GM19463 (cell line): ENCODE measurements around the gene TANGO2.

Source experiments
- ATAC-seq: cut with Tn5 transposase; IDR thresholded peaks from one replicate; pipeline ENCODE4 v1.9.1; 2021; ENCODE audit warnings: mild to moderate bottlenecking, moderate library complexity; ENCODE audit not compliant: unreplicated experiment

The TANGO2 gene, protein sequence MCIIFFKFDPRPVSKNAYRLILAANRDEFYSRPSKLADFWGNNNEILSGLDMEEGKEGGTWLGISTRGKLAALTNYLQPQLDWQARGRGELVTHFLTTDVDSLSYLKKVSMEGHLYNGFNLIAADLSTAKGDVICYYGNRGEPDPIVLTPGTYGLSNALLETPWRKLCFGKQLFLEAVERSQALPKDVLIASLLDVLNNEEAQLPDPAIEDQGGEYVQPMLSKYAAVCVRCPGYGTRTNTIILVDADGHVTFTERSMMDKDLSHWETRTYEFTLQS

DNA sequence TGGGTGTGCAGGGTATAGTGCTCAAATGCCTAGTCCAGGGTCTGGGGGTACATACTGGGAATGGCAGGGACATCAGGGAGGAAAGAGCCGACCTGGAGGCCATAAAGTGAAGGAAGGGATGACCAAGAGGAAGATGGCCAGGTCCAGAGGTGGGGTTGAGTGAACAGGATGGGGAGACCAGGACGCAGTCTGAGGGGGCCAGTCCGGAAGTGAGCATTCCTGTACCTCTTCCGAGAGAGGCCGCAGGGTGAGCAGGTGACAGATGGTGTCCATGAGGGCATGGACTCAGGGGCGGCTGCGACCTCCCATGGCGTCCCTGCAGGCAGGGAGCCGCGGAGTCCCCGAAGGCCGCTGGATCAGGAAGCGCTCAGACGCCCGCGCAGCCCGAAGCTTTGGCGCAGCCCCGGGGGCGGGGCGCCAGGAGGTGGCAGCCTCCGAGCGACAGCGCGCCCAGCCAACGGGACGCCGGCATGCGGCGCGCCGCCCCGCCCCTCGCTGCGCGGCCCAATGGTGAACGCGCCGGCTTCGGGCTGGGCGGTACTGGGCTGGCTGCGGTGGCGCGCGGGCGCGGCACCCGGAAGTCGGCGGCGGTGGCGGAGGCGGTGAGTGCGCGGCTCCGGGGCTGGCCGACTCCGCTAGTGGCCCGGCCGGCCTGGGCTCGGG, at the start of gene TANGO2:
TANGO2 (plus strand) TSS at position 578 of the 663 bp plus-strand sequence. CDS start 15,689 bp downstream, outside the sequence.
- peak; percentile 81 for ATAC-seq

DNA sequence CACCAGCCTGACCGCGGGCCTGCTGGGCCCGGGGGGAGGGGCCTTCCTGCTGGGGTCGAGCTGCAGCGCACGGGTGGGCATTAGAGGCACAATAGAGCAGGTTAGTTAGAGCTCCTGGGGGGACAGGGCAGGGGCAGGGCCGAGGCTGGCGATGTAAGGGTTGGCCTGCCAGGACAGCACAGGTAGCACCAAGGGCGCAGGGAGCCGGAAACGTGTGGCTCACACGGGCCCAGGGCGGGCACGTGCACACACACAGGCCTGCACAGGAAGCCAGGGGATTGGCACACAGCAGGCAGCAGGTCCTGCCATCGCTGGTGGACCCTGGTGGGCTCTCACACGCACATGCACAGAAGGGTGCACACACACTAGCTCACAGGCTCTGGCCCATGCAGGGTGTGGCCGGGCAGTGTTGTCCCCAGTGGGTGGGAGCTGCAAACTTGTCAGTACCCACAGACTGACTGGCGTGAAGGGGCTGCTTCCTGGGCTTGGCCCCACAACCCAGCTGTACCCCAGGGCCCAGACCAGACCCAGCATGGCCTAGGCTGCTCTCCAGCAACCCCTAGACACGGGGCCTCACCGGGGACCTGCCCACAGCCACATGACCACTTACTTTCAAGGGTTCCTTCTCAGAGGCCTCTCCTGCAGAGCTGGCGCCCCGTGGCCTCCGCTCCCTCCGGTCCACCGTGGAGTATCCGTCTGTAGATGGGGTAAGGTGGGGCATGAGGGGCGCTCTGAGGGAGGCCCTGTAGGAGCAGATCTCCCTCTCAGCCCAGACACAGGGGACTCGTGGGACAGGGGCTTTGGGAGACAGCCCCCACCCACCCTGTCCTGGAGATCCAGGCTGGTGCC, 49.4 kb upstream of the TANGO2 start:
- no peak for ATAC-seq

DNA sequence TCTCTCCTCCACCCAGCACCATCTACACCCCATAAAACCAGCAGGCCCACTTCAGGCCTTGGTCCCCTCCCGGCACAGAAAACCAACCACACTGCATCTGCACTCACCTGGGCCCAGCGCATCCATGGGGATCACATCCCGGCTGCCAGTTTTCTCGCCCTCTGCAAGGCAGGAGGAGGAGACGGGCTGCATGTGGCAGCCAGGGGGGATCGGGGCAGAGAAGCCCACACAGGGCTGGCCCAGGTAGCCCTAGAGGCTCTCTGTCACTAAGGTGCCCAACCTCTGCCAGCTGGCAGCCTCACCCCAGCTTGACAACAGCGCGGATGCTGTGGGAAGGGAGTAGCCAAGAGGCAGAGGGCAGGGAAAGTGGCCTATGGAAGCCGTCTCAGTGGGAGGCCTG, 48.7 kb upstream of the TANGO2 start:
- no peak for ATAC-seq

DNA sequence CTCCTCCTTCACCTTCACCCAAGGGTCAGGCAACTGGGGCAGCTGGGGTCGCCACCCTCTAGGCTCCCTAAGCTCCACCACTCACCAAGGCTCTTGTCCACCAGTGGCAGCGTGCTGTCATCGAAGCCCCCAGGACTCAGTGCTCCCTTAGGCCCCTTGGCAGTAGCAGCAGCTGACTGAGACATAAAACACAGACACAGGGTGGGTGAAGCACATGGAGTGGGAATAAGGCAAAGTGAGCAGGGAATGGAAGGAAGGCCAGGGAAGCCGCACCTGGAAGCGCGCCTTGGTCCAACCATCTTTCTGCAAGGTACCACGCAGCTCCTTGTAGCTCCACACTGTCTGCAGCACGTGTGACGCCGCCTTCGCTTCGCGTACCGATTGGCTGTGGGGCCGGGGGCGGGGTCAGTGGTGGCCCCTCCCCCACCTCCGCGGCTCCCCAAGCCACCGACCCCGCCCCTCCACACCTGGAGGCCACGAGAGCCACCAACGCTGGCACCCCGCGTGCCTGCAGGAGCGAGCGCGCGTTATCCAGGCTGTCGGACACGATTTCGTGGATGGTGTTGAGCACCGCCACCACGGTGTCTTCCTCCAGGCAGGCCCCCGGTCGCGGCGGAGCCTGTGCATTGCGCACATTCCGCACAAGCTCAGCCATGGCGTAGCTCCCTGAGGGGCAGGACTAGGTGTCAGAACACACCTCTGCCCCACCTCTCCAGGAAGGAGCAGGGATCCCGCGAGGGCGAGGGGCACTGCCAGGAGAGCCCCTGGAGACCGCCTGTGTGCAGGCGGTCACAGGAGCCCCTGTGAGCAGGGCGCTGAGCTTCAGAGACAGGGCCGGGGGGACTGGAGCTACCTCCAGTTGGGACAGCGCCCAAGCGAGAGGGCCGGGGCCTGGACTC, 48.0 kb upstream of the TANGO2 start:
- ATAC-seq, result no peak

DNA sequence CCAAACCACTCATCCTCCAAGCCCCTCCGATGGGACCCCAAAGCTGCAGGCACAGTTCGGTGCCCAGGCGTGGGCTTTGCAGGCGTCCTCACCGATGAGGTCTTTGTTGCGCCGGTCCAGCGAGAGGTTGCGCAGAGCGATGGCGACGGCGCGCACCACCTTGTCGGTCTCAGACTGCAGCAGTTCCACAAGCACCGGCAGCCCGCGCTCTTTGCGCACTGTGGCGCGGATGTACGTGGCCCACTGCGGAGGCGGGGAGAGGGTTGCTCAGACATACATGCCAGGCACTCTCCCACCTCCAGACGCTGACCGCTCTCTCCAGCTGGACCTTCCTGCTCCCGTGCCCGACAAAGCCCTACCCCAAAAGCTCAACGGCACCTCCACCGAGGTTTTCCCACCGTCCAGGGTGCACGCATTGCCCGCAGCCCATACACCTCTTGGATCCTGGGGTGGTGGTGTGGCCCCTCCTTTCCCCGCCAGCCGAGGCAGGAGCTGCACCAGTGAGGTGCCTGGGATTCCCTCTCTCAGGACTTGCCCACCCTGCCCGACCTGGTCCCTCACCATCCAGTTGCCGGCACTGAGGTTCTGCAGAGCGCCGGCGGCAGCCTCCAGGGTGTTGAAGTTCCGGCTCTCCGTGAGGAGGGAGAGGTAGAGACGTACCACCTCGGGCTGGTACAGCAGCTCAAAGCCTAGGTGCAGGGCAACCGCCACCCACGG, 47.2 kb upstream of the TANGO2 start:
- ATAC-seq, result no peak

DNA sequence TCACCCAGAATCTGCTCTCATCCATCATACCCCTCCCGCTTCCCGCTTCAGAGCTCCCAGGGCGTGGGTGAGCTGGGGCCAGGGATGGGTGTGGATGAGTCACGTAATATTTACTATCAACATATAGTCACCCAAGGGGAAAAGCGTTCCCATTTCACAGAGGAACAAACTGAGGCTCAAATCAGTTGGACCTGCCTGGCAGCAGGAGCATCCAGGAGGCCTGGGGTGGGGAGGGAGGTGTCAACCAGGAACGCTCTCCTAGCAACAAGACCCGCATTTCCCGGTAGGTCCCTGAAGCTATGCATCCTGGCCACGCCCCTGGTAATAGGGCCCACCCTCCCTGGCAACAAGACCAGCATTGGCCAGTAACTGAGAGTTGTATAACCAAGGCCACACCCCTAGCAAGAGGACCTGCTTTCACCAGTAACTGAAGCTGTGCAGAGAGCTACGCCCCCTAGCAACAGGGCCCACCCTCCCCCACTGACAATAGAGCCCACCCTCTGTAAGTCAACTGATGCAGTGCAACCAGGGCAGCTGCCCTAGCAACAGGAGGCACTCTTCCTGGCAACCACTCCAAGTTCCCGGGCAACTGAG, 46.5 kb upstream of the TANGO2 start:
- no peak for ATAC-seq

DNA sequence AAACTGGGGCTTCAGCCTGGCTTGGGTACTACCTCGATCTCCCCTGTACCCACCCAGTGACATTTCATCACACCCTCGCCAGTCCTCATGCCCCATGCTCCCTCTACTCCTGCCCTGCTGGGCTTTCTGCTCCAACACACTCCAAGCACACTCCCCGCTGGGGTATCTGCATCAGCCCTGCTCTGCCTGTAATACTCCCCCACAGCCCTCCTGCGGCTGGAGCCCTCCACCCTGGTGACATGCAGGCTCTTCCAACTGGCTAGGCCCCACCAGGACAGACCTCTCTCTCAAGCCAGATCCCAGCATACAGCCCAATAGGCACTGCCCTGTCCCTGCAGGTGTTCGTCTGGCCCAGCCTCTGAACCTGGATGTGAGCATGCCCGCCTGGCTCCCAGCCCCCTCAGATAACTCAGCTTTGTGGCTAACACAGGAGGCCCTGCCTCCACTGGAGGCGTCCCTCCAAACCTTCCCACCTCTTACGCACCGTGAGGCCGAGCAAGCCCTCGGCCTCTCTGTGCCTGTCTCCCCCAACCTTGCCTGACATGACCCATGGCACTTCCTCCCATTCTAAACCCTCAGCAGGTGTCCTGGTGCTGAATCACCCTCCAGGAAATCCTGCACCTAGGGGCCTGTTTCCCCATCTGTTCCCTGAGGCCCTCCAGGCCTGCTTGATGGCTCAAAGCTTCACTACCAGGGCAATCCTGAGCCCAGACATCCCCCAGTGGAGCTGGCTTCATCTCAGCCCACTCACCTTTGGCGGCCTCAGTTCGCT, 45.8 kb upstream of the TANGO2 start:
- ATAC-seq, result no peak

DNA sequence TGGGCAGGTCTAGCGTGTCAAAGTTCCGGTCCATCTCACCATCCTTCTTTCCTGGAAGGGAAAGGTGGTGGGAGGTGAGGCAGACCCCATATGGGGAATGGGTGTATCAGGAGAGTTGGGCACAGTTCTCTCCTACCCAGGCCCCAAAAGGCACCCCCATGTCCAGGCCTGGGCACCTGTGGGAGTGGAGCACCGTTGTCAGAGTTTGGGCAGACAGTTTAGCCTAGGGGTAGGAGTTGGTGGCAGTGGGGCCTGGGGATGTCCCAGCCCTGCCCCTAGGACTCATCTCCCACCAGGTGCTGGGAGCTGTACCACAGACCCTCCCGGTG, 45.2 kb upstream of the TANGO2 start:
- no peak for ATAC-seq

DNA sequence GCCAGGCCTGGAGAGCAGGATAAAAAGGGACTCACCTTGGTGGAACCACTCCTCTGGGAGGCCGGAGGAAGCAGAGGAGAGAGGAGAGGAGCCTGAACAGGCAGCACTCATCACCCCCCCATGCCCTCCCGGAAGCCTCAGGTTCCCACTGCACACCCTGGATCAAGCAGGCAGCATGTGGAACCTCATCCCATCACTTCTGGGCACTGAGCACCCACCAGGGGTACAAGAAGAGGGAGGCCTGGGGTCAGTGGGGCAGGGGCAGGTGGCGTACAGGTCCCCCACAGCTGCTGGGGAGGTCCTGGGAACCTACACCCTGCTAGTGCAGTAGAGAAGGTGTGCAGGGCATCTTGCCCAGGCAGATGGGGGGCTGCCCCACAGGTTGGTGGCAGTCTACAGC, 44.2 kb upstream of the TANGO2 start:
- no peak for ATAC-seq

DNA sequence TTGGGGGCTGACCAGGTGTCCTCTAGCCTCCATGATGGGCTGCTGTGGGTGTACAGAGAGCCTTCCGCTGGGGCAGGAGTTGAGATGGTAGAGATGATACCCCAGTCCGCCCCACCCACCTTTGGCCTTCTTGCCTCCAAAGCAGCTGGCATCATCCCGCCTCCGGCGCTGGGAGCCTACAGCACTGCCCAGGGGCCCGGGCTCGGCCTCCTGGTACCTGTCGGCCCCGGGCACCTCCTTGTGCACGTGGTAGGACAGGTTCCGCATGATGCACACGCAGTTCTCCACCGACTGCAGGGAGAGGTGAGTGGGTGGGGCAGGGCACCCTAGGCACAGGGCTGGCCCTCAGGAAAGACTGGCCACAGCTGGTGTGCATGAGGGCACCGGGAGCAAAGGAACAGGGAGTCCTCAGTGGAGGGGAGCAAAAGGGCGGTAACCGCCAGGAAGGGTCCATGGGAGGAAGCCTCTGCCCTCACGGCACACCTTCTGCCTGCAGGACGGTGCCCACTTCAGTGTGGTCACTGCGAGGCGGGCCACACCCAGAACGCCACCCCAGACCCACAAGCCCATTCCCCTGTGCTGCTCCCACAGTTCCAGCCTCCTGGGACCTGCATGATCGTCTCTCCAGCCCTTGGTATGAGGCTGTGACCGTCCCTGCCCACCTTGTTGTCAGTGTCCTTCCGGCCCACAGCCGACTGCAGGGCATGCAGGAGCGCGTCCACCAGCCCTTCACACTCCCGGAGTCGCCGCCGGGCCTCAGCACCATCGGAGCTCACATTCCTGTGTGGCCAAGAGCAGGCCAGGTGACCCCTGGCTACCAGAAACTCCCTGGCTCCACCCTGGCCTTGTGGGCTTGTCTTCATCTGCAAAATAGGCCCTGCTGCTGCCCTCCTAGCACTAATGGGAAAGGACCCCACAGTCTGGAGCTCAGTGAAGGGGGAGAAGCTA, 43.3 kb upstream of the TANGO2 start:
- no peak for ATAC-seq

DNA sequence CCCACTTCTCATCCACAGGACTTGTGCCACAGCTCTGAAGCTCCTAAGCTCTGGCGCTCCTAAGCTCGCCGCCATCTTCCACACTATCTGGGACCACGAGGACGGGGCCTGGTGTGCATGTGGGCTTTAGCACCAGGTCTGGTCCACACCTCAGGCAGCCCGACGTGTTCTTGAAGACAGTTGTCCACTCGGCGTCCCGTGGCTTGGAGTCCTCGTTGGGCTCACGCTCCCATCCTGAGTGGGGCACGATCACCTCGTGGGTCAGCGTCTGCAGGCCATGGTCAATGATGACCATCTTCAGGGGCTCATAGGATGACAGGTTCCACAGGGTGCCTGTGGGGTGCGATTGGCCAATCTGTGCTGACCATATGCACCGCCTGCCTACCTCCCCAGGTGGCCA, 42.2 kb upstream of the TANGO2 start:
- no peak for ATAC-seq

DNA sequence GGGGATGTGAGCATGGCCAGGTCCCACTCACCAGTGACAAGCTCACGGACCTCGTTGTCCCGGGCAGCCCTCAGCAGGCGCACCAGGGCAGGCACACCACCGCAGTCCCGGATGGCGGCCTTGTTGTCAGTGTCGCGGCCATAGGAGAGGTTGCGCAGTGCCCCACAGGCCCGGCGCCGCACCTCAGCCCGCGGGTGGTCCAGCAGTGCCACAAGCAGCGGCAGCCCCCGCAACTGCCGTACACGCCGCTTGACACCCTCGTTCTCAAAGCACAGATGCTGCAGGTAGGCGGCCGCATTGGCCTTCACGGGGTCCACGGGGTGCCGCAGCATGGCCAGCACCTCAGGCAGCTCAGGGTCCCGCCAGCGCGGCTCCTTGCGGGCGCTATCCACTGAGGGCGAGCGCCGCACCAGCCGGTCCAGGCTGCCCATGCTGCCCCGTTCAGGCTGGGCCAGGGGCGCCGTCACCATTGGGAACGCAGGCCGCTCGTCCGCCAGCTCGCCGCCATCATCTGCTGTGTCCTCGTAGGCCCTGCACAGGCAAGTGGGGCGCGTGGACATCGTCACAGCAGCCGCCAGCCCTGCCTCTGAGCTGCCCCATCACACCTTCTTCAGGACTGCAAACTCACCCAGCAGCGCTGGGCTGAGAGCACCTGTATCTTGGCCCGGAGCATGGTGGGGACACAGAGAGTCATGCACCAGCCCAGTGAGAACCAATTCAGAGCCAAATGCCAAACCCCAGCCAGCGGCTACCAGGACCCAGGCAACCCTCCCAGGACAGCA, 41.0 kb upstream of the TANGO2 start:
- no peak for ATAC-seq

DNA sequence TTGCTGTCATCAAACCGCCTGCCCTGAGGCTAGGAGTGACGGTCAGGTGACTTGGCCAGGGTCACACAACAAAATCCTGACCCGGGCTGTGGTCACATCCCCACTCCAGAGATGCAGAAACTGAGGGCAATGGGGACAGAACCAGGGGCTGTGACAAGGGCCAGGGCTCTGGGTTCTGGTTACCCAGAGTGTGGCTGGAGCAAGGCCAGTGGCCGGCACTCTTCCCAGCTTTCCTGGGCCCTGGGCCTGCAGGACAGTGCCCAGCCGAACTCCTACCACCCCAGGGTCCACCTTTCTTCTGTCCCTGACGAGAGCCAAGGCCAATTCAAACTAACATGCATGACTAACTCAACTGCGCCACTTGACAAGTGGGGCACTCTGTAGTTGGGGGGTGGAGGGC, 40.1 kb upstream of the TANGO2 start:
- no peak for ATAC-seq

DNA sequence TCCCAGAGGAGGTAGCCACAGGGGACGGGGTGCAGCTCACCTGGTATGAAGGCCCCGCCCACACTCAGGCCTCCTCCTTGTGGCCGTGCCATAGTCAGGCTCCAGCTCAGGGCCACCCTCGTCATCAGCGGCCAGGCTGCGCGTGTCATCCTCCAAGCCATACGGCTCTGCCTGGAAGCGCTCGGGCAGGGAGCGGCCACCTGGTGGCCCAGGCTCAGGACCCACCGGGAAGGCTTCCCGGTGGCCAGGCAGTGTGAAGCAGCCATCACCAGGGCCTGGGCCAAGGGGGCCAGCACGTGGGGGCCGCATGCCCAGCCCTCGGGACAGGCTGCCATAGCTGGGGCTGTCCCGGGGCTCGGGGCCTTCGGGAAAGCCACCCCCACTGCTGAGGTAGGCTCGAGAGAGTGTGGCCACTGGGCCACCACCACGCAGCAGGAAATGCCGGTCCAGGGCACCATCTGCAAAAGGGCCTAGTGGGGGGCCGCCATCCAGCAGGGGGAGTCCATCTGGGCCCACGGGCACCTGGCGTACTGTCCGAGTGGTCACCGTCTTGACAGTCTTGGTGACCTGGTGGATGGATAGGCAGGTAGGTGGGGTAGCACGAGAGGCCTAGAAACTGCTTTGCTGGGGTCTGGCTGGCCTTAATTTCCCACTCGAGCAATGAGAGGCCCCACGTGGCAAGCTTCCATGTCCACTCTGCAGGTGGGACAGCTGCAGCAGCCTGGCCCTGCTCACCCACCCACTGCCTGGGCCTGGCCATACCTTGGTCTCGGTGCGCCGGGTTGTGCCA, 39.5 kb upstream of the TANGO2 start:
- no peak for ATAC-seq

DNA sequence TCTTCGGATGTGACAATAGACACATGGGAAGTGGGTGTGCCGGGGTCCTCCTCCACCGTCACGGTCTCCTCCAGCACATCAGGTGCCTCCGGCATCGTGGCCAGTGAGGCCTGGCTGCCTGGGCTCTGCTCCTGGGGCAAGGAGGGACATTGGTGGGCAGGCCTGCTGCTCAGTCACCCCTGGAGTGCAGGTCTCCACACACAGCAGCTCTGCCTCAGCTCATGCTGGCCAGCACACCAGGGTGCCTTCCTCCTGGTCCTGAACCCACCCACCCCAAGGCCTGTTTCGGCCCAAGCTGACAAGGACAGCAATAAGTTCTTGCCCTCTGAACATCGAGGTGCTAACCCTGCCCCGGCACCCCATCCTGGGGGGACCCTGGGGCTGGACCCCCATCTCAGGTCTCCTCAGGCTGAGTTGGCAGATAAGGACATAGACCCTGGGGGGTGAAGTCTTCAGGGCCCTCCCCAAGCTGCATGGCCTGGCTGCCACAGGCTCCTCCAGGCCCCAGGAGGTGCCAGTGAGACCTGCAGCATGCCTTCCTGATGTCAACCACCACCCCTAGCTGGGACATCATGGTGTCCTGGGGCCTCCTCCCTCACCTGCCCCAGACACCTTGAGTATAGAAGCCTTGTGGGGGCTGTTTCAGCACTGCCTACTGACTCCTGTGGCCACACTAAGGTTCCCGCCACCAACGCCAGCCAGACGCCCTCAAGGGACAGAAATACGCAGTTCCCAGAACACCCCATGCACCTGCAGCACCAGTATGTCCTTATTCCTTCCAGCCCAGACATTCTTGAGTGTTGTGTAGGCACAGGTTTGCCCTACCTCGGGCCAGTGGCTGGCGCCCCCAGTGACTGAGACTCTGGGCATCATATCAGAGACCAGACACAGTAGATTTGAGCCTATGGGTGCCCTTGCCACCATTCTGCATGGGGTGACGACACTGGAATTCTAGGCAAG, 38.7 kb upstream of the TANGO2 start:
- ATAC-seq, result no peak
